GM12874 (cell line): ENCODE measurements around the gene CRYBA4.

Experiments used
- TF ChIP-seq, protein P1 (sequence below): IDR thresholded peaks from 2 replicates; pipeline ENCODE4 v1.5.1; 2011; ENCODE audit warnings: low read depth, mild to moderate bottlenecking, control low read depth, low read length, moderate library complexity; ENCODE audit not compliant: insufficient read depth

The CRYBA4 gene

DNA sequence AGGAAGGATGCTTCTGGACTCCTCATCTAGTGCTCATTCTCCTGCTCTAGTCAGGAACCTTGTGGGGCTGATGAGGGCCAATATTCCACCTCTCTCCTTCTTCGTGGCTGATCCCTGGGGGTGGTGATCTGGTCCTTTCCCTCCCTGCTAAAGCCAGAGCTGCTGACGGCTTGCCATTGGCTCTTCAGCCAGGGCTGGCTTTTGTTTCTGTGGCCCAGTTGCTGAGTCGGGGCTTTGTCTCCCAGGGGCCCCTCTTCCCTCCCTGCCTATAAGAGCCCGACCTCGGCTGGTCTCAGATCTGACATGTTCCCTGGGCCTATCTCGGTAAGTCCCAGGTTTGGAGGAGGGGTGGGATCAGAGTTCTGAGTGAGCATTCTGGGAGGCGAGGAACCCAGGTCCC lies at the start of gene CRYBA4:
Gene CRYBA4 (plus strand): TSS at position 301 of the 400 bp plus-strand sequence. CDS start 634 bp downstream, outside the sequence.
- TF ChIP-seq, protein P1, sequence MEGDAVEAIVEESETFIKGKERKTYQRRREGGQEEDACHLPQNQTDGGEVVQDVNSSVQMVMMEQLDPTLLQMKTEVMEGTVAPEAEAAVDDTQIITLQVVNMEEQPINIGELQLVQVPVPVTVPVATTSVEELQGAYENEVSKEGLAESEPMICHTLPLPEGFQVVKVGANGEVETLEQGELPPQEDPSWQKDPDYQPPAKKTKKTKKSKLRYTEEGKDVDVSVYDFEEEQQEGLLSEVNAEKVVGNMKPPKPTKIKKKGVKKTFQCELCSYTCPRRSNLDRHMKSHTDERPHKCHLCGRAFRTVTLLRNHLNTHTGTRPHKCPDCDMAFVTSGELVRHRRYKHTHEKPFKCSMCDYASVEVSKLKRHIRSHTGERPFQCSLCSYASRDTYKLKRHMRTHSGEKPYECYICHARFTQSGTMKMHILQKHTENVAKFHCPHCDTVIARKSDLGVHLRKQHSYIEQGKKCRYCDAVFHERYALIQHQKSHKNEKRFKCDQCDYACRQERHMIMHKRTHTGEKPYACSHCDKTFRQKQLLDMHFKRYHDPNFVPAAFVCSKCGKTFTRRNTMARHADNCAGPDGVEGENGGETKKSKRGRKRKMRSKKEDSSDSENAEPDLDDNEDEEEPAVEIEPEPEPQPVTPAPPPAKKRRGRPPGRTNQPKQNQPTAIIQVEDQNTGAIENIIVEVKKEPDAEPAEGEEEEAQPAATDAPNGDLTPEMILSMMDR: no peak

DNA sequence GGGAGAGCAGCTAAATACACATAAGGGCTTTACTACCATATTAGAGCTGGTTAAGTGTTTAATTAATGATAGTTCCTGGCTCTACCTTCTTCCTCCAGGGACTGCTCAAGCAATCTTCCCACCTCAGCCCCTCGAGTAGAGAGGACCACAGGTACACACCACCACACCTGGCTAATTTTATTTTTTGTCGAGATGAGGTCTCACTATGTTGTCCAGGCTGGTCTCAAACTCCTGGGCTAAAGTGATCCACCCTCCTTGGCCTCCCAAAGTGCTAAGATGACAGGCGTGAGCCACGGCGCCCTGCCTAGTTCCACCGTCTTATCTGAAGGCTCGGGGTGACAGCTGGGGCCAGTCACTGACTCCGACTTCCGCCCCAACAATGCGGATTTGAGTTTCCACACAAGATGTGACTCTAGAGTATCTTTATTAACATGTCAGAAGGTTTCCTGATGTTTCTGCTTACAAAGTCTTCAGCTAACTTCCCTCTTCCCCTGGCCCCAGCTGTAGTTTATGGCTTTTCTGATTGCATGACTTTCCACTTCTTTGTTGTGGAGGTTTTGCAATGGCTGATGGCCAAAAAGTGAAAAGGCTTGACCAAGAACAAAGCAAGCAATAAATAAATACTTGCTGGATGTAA lies 48.6 kb upstream of the CRYBA4 start:
- TF ChIP-seq, protein P1: no peak

DNA sequence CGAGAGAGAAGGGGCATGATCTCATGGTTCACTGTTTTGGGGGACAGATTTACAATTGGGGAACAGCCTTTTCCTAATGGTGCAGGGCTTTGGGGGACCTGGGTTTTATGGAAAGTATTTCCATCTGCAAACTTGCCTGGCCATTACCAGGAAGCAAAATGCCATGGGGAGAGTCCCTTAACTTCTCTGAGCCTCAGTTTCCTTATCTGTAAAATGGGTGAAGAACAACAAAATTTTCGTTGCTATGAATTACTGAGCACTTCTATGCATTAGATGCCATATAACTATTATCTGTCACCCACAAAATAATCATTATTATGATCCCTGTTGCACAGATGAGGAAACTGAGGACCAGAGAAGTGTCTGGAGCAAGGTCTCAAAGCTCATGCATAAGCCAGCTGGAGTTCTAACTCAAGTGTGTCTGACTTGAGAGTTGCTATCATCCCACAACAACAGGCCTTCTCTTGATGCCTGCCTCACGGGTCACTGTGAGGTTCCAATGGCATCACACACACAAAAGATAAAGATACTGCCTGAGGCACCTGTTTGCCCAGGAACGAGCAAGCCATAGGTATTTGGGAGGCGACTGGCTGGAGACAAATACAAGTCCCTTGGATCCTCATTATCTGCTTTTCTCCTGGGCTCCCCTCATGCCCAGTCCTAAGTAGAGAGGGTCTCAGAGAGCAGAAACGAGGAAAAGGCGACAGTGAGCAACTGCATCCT lies 47.6 kb upstream of the CRYBA4 start:
- TF ChIP-seq, protein P1: no peak

DNA sequence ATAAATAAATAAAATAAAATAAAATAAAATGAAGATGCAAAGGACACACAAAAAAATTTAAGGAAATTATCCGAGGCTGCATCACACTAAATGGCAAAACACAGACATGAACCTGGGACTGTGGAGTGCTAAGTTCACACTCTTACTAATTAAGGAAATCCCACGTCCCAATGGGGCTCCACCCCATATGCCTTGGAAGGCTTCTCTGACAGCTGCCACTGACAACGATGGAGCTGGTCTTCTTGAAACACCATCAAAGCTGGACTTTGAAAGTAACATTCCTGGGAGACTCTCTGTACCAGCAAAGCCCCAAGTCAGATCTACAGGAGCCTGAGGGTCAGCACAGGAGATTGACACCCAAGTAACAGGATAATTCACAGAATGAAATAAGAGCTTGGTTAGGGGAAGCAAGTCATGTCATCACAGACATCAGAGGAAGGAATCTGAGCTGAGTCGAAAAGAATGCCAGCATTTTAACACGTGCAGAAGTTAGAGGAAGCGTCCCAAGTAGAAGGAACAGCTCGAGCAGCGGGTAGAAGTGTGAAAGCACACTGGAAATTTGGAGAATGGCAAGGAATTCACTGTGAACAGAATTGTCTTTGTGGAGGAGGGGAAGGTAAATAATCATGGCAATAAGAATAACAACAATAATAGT lies 45.6 kb upstream of the CRYBA4 start:
- TF ChIP-seq, protein P1: no peak

DNA sequence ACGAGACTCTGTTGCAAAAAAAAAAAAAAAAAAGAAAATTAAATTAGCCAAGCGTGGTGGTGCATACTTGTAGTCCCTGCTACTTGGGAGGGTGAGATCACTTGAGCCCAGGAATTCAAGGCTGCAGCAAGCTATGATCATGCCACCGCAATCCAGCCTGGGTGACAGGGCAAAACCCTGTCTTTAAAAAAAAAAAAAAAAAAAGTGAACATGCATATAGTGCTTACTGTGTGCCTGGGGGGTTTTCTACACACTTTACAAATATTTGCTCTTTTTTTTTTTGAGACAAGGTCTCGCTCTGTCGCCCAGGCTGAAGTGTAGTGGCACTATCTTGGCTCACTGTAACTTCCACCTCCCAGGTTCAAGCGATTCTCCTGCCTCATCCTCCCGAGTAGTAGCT lies 44.7 kb upstream of the CRYBA4 start:
- TF ChIP-seq, protein P1: no peak

DNA sequence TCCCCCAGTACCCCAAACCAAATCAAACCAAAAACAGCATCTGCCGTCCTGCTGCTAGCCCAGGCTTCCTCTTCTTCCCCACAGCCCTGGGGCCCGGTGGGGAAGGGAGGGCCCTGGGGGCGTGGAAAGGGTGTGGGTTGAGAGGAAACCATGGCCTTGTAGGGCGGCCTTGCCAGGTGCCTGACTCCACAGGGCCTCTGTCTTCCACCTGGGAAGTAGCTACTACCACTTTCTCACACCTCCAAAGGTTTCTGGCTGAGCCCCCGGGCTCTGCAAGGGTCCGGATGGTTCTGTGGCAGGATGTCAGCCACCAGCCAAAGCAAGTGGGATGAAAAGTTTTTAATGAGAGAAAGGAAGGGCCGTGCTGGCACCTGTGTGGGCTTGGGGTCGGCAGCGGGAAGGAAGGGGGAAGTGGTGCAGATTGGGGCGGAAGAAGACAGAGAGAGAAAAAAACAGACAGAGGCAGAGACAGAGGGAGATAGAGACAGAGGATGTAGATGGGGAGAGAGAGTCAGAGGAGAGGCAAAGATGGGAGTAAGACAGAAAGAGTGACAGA lies 42.4 kb upstream of the CRYBA4 start:
- TF ChIP-seq, protein P1: no peak
